Activated CD4-positive, alpha-beta memory T cell treated with anti-CD3 and anti-CD28 coated beads for 36 hours (primary cell): ENCODE measurements around the gene MMP21. TPM values are rescaled to one million over a fixed set of nuclear protein-coding genes. Genes with fewer than 3 reads are reported as not detected.

Source experiments
- CTCF ChIA-PET: fragments of 350-600 bp; sonication (Branson Sonifier 250); formaldehyde crosslinking; loops from one replicate; lab custom pipeline; 2021; ENCODE audit warnings: antibody characterized with exemption, inconsistent platforms; lab: Charles Lee
- POLR2A ChIA-PET: fragments of 350-600 bp; sonication (Branson Sonifier 250); formaldehyde crosslinking; loops from one replicate; lab custom pipeline; 2021; ENCODE audit warnings: antibody characterized with exemption; lab: Charles Lee
- DNase-seq: peaks from one replicate; pipeline ENCODE4 v3.0.0-alpha.2; 2020
- H3K27ac Mint-ChIP-seq: one replicate; pipeline ENCODE4 v1.8.0; 2021; ENCODE audit warnings: mixed read lengths
- H3K27me3 Mint-ChIP-seq: one replicate; pipeline ENCODE4 v1.8.0; 2021; ENCODE audit warnings: mixed read lengths
- H3K36me3 Mint-ChIP-seq: one replicate; pipeline ENCODE4 v1.8.0; 2021; ENCODE audit warnings: mixed read lengths
- H3K4me1 Mint-ChIP-seq: one replicate; pipeline ENCODE4 v1.8.0; 2021; ENCODE audit warnings: low read depth, mixed read lengths
- H3K4me3 Mint-ChIP-seq: one replicate; pipeline ENCODE4 v1.8.0; 2021; ENCODE audit warnings: mild to moderate bottlenecking, mixed read lengths
- H3K9me3 Mint-ChIP-seq: one replicate; pipeline ENCODE4 v1.8.0; 2021; ENCODE audit warnings: mixed read lengths
- intact Hi-C: fragments of 100-400 bp; cut with micrococcal nuclease; formaldehyde crosslinking; loops from one replicate; pipeline ENCODE4 v1.15.1; 2023
- total RNA-seq, 2 experiments: library from RNA; stranded (reverse); gene quantifications; one replicate each; pipeline ENCODE4 v1.2.3, GENCODE V29; 2021

Gene MMP21
- total RNA-seq, 2 experiments from 2014 or later = not detected

- ChIA-PET POLR2A (no interaction called here), CTCF (no interaction called here)
- Mint-ChIP-seq H3K36me3 (peaks cover 65% of the 10 kb centered on the region), H3K4me3 (no peak overlapping the region), H3K9me3 (no peaks in the 10 kb centered on the region), H3K27me3 (no peaks in the 10 kb centered on the region), H3K27ac (no peak overlapping the region), H3K4me1 (no peaks in the 10 kb centered on the region)
- intact Hi-C loops = no loop called here
- DNase-seq = no peak
These were observed 30.7 kb downstream of the MMP21 start for GRCh38 chr10:125744909-125745308.

GRCh38 chr10:125742465-125742864 is 33.2 kb downstream of the MMP21 start:
- Mint-ChIP-seq H3K36me3 (peaks cover 69% of the 10 kb centered on the region), H3K27me3 (no peaks in the 10 kb centered on the region), H3K27ac (no peak overlapping the region), H3K4me1 (no peaks in the 10 kb centered on the region), H3K4me3 (no peak overlapping the region), H3K9me3 (no peaks in the 10 kb centered on the region)
- CTCF ChIA-PET = no interaction called here
- POLR2A ChIA-PET = no interaction called here
- intact Hi-C loops = no loop called here
- DNase-seq = no peak

- no peak overlapping the region for H3K27ac Mint-ChIP-seq
- no peaks in the 10 kb centered on the region for H3K9me3 Mint-ChIP-seq
- no peak overlapping the region for H3K4me3 Mint-ChIP-seq
- no peaks in the 10 kb centered on the region for H3K4me1 Mint-ChIP-seq
- H3K27me3 Mint-ChIP-seq = no peaks in the 10 kb centered on the region
- H3K36me3 Mint-ChIP-seq = peaks cover 74% of the 10 kb centered on the region
- POLR2A ChIA-PET = no interaction called here
- CTCF ChIA-PET = no interaction called here
- intact Hi-C loops = no loop called here
- DNase-seq = no peak
These were observed 35.5 kb downstream of the MMP21 start for GRCh38 chr10:125739994-125740679.

- no peaks in the 10 kb centered on the region for H3K4me1 Mint-ChIP-seq
- ChIA-PET POLR2A (no interaction called here), CTCF (no interaction called here)
- no peak for DNase-seq
- intact Hi-C loops = no loop called here
- H3K9me3 Mint-ChIP-seq = no peaks in the 10 kb centered on the region
- peaks cover 63% of the 10 kb centered on the region for H3K36me3 Mint-ChIP-seq
- no peaks in the 10 kb centered on the region for H3K27me3 Mint-ChIP-seq
- no peak overlapping the region for H3K27ac Mint-ChIP-seq
- no peak overlapping the region for H3K4me3 Mint-ChIP-seq
These were observed 37.4 kb downstream of the MMP21 start for GRCh38 chr10:125738206-125738605.

- no peaks in the 10 kb centered on the region for H3K4me1 Mint-ChIP-seq
- H3K9me3 Mint-ChIP-seq = no peaks in the 10 kb centered on the region
- ChIA-PET POLR2A (no interaction called here), CTCF (no interaction called here)
- no peaks in the 10 kb centered on the region for H3K27me3 Mint-ChIP-seq
- peaks cover 59% of the 10 kb centered on the region for H3K36me3 Mint-ChIP-seq
- no peak overlapping the region for H3K4me3 Mint-ChIP-seq
- H3K27ac Mint-ChIP-seq = no peak overlapping the region
- intact Hi-C loops = no loop called here
- no peak for DNase-seq
These were observed 40.8 kb downstream of the MMP21 start for GRCh38 chr10:125734823-125735222.

GRCh38 chr10:125734148-125734547 is 41.5 kb downstream of the MMP21 start:
- H3K36me3 Mint-ChIP-seq = peaks cover 61% of the 10 kb centered on the region
- ChIA-PET CTCF (no interaction called here), POLR2A (interaction anchor here (0.7 kb wide), 1 partner anchor 10 kb away, joined by 3 read pairs; no protein-coding TSS in a partner anchor)
- no peaks in the 10 kb centered on the region for H3K4me1 Mint-ChIP-seq
- intact Hi-C loops = no loop called here
- no peaks in the 10 kb centered on the region for H3K9me3 Mint-ChIP-seq
- no peak overlapping the region for H3K27ac Mint-ChIP-seq
- no peak for DNase-seq
- no peaks in the 10 kb centered on the region for H3K27me3 Mint-ChIP-seq
- H3K4me3 Mint-ChIP-seq = no peak overlapping the region

- Mint-ChIP-seq H3K9me3 (no peaks in the 10 kb centered on the region), H3K27me3 (no peaks in the 10 kb centered on the region), H3K4me1 (peaks cover 6% of the 10 kb centered on the region), H3K4me3 (no peak overlapping the region), H3K27ac (no peak overlapping the region), H3K36me3 (peaks cover 67% of the 10 kb centered on the region)
- DNase-seq = no peak
- POLR2A ChIA-PET = no interaction called here
- intact Hi-C loops = no loop called here
- CTCF ChIA-PET = no interaction called here
These were observed 48.2 kb downstream of the MMP21 start for GRCh38 chr10:125727436-125727835.

GRCh38 chr10:125726914-125727313 is 48.7 kb downstream of the MMP21 start:
- Mint-ChIP-seq H3K36me3 (peaks cover 63% of the 10 kb centered on the region), H3K4me1 (peaks cover 11% of the 10 kb centered on the region), H3K27ac (no peak overlapping the region), H3K4me3 (no peak overlapping the region), H3K27me3 (no peaks in the 10 kb centered on the region), H3K9me3 (no peaks in the 10 kb centered on the region)
- intact Hi-C loops = no loop called here
- CTCF ChIA-PET = no interaction called here
- POLR2A ChIA-PET = no interaction called here
- DNase-seq = no peak

- Mint-ChIP-seq H3K4me3 (no peak overlapping the region), H3K27ac (peak overlapping the region; percentile 48), H3K36me3 (peaks cover 46% of the 10 kb centered on the region), H3K4me1 (peaks cover 30% of the 10 kb centered on the region), H3K9me3 (no peaks in the 10 kb centered on the region), H3K27me3 (no peaks in the 10 kb centered on the region)
- DNase-seq = no peak
- POLR2A ChIA-PET = no interaction called here
- intact Hi-C loops = no loop called here
- CTCF ChIA-PET = interaction anchor here (0.8 kb wide), 1 partner anchor 674 kb away, joined by 3 read pairs; no protein-coding TSS in a partner anchor
These were observed 52.8 kb downstream of the MMP21 start for GRCh38 chr10:125722811-125723210.

- no peaks in the 10 kb centered on the region for H3K9me3 Mint-ChIP-seq
These were observed 54.6 kb downstream of the MMP21 start for GRCh38 chr10:125721035-125721434.

GRCh38 chr10:125720002-125720382 is 55.6 kb downstream of the MMP21 start:
- peaks cover 34% of the 10 kb centered on the region for H3K36me3 Mint-ChIP-seq
- intact Hi-C loops = no loop called here
- DNase-seq = peak; percentile 15
- peaks cover 30% of the 10 kb centered on the region for H3K4me1 Mint-ChIP-seq
- peak overlapping the region; percentile 97 for H3K4me3 Mint-ChIP-seq
- H3K27ac Mint-ChIP-seq = peak overlapping the region; percentile 97
- ChIA-PET POLR2A (interaction anchor here (0.9 to 1.0 kb wide), 4 partner anchors 9 to 929 kb away, joined by 3 to 8 read pairs (median 4); partner anchors contain the start of genes BCCIP, EEF1AKMT2 and UROS), CTCF (interaction anchor here (1.0 kb wide), 1 partner anchor 1331 kb away, joined by 4 read pairs; no protein-coding TSS in a partner anchor)
- peaks cover 3% of the 10 kb centered on the region for H3K9me3 Mint-ChIP-seq
- H3K27me3 Mint-ChIP-seq = no peaks in the 10 kb centered on the region

More at GRCh38 chr10:125721035-125721434, 54.6 kb downstream of the MMP21 start:
- intact Hi-C loops = no loop called here
- ChIA-PET POLR2A (no interaction called here), CTCF (no interaction called here)
- DNase-seq = no peak
- Mint-ChIP-seq H3K4me3 (peak overlapping the region; percentile 57), H3K27ac (no peak overlapping the region), H3K4me1 (peaks cover 30% of the 10 kb centered on the region), H3K27me3 (no peaks in the 10 kb centered on the region), H3K36me3 (peaks cover 39% of the 10 kb centered on the region)

- POLR2A ChIA-PET = interaction anchor here (0.9 to 1.0 kb wide), 4 partner anchors 10 to 928 kb away, joined by 3 to 8 read pairs (median 4); partner anchors contain the start of genes BCCIP, EEF1AKMT2 and UROS
- intact Hi-C loops = loop anchor here (1.0 to 5.0 kb wide), 3 partner anchors 104 to 1492 kb away; partner anchors contain the start of genes BCCIP, FANK1 and UROS
- no peaks in the 10 kb centered on the region for H3K27me3 Mint-ChIP-seq
- DNase-seq = peak; percentile 99
- H3K36me3 Mint-ChIP-seq = peaks cover 28% of the 10 kb centered on the region
- H3K4me1 Mint-ChIP-seq = peaks cover 30% of the 10 kb centered on the region
- peak within 1 kb of the TSS; percentile 97 for H3K4me3 Mint-ChIP-seq
- H3K9me3 Mint-ChIP-seq = peaks cover 5% of the 10 kb centered on the region
- peak within 1 kb of the TSS; percentile 97 for H3K27ac Mint-ChIP-seq
- CTCF ChIA-PET = interaction anchor here (1.0 kb wide), 1 partner anchor 1330 kb away, joined by 4 read pairs; no protein-coding TSS in a partner anchor
These were observed 56.2 kb downstream of the MMP21 start, which contains the start of gene EDRF1 for GRCh38 chr10:125719173-125720001. TSS of gene EDRF1 (plus strand) at chr10:125719709. CDS start at chr10:125719808, 99 bp downstream.
